Mucosa of descending colon (tissue), 3 donors: ENCODE results near the gene C11orf42. TPM values are rescaled to one million over a fixed set of nuclear protein-coding genes. Genes with fewer than 3 reads are reported as not detected.
"Not testable (repeated sequence)": the region's sequence is repeated elsewhere in the genome, so short reads cannot be mapped to it uniquely, and the experiment has no call there.

Experiments
- ATAC-seq: fragments of 200-7000 bp; cut with Tn5 transposase; one replicate; pipeline ENCODE4 v1.9.1; 2020; ENCODE audit warnings: mild to moderate bottlenecking, moderate library complexity
- DNase-seq, 3 donors: peaks; one replicate each; pipeline ENCODE4 v3.0.0-alpha.2; 2020
- H3K36me3 ChIP-seq: fragments of 200-600 bp; one replicate; pipeline ENCODE4 v1.8.0; 2021; ENCODE audit warnings: low read depth, mild to moderate bottlenecking
- H3K4me1 ChIP-seq: fragments of 200-600 bp; one replicate; pipeline ENCODE4 v1.8.0; 2021; ENCODE audit warnings: low read depth, mild to moderate bottlenecking
- H3K4me3 ChIP-seq: fragments of 200-600 bp; one replicate; pipeline ENCODE4 v1.8.0; 2021; ENCODE audit warnings: mild to moderate bottlenecking
- H3K9me3 ChIP-seq: fragments of 200-600 bp; one replicate; pipeline ENCODE4 v1.8.0; 2021; ENCODE audit warnings: mild to moderate bottlenecking
- CTCF ChIP-seq: fragments of 200-600 bp; IDR thresholded peaks from one replicate; pipeline ENCODE4 v1.8.0; 2022; ENCODE audit warnings: antibody characterized with exemption, mild to moderate bottlenecking
- intact Hi-C, 2 donors: fragments of 100-400 bp; cut with DNase I in 1 of 2; cut with micrococcal nuclease in 1 of 2; formaldehyde crosslinking; loops; one replicate each; pipeline versions ENCODE4 v1.11.0 to v1.11.1; 2022; cut with DNase I, micrococcal nuclease
- total RNA-seq, 3 donors: library from RNA; stranded (reverse); fragmentation: NEBNext Ultra II Directional in 2 of 3; extraction: Animal tissue kit (Norgen Biotek cat#: 25700) in 2 of 3; gene quantifications; one replicate each; pipeline versions ENCODE4 v1.2.1 to v1.2.4, GENCODE V29; 2021 to 2023
- donor health status: DM: no; HTN: no; CAD: no; lungs with moderate emphysema.
- donor health status: DM: no; HTN: no; CAD: no.
- donor health status: DM: no; HTN: yes; CAD: no.

Gene C11orf42
- total RNA-seq, 3 donors from 2014 or later, result not detected

GRCh38 chr11:6245536-6245935 lies 40.2 kb downstream of the C11orf42 start:
- Histone ChIP-seq H3K4me1 (no peaks in the 10 kb centered on the region), H3K9me3 (no peaks in the 10 kb centered on the region), H3K4me3 (no peak overlapping the region), H3K36me3 (no peaks in the 10 kb centered on the region)
- intact Hi-C loops, result loop anchor here in 1 of 2 donors (10.0 kb wide), 1 partner anchor 69 kb away; no protein-coding TSS in a partner anchor
- ATAC-seq (no peak), DNase-seq (no peak)
- TF ChIP-seq CTCF, result no peak

GRCh38 chr11:6248248-6248647 lies 42.9 kb downstream of the C11orf42 start:
- DNase-seq, result no peak
- intact Hi-C loops, result loop anchor here in 1 of 2 donors (10.0 kb wide), 1 partner anchor 67 kb away; no protein-coding TSS in a partner anchor
- no peaks in the 10 kb centered on the region for H3K36me3 ChIP-seq
- no peak for TF ChIP-seq CTCF
- H3K4me3 ChIP-seq, result no peak overlapping the region
- H3K4me1 ChIP-seq, result no peaks in the 10 kb centered on the region
- H3K9me3 ChIP-seq, result no peaks in the 10 kb centered on the region
- no peak for ATAC-seq

- not testable (repeated sequence) for DNase-seq, H3K4me1 ChIP-seq, ATAC-seq, H3K9me3 ChIP-seq, H3K4me3 ChIP-seq, H3K36me3 ChIP-seq
- intact Hi-C loops, result loop anchor here in 1 of 2 donors (10.0 kb wide), 1 partner anchor 66 kb away; no protein-coding TSS in a partner anchor
Measured at GRCh38 chr11:6248897-6249296, 43.5 kb downstream of the C11orf42 start.

GRCh38 chr11:6249770-6250555 lies 44.6 kb downstream of the C11orf42 start:
- H3K4me3 ChIP-seq, result no peak overlapping the region
- ATAC-seq, result peak; percentile 74
- intact Hi-C loops, result loop anchor here in 1 of 2 donors (10.0 kb wide), 1 partner anchor 65 kb away; no protein-coding TSS in a partner anchor
- no peak for TF ChIP-seq CTCF
- no peaks in the 10 kb centered on the region for H3K4me1 ChIP-seq
- peak in 2 of 3 donors; percentile 66 to 70 for DNase-seq
- H3K36me3 ChIP-seq, result no peaks in the 10 kb centered on the region
- H3K9me3 ChIP-seq, result no peaks in the 10 kb centered on the region

- no peaks in the 10 kb centered on the region for H3K4me1 ChIP-seq
- no peak overlapping the region for H3K4me3 ChIP-seq
- ATAC-seq (peak; percentile 94), DNase-seq (peak; percentile 54 to 88 (median 74))
- peak; percentile 87 for TF ChIP-seq CTCF
- intact Hi-C loops, result no loop called here
- no peaks in the 10 kb centered on the region for H3K9me3 ChIP-seq
- H3K36me3 ChIP-seq, result no peaks in the 10 kb centered on the region
Measured at GRCh38 chr11:6251120-6251733, 45.9 kb downstream of the C11orf42 start.

GRCh38 chr11:6251990-6252473 lies 46.7 kb downstream of the C11orf42 start:
- Histone ChIP-seq H3K4me3 (no peak overlapping the region), H3K36me3 (no peaks in the 10 kb centered on the region), H3K4me1 (no peaks in the 10 kb centered on the region), H3K9me3 (no peaks in the 10 kb centered on the region)
- ATAC-seq, result peak; percentile 69
- peak in 1 of 3 donors; percentile 22 for DNase-seq
- no peak for TF ChIP-seq CTCF
- intact Hi-C loops, result no loop called here
